NCI-H82 treated with DMSO at 0.1 percent for 48 hours (cell line): Measurements from ENCODE around the gene MYH16.
"Not testable (repeated sequence)": the region's sequence is repeated elsewhere in the genome, so short reads cannot be mapped to it uniquely, and the experiment has no call there.

Source experiments
- DNase-seq: peaks from one replicate; lab custom pipeline; 2025; ENCODE audit not compliant: unreplicated experiment; lab: John Stamatoyannopoulos, UW

Gene MYH16

DNA sequence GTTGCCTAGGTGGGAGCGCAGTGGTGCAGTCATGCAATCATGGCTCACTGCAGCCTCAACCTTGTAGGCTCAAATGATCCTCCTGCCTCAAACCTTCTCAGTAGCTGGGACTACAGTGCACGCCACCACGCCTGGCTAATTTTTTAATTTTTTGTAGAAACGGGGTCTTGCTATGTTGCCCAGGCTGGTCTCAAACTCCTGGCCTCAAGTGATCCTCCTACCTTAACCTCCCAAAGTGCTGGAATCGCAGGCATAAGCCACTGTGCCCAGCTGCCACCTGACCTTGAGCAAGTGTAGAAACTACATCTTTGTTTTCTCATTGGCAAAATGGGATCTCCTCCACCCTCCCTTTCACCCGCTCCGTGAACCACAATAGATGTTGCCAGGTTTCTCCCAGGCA, 15.0 kb upstream of the MYH16 start:
- DNase-seq = no peak

DNA sequence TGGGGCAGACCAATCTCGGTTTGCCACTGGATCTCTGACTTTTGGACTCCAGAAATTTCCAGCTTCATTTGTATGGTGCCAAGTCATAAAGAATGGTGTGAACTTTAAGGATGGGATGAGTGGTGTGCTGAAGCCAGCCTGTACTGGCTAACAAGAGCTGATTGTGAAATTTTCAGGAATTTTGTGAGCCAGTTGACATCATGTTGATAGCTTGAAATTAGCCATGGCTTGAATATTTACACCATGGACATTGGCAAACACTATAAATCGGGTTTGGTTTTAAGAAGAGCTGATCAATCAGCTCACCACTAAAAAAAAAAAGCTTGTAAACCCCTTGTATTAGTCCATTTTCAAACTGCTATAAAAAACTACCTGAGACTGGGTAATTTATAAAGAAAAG, 14.1 kb upstream of the MYH16 start:
- no peak for DNase-seq

DNA sequence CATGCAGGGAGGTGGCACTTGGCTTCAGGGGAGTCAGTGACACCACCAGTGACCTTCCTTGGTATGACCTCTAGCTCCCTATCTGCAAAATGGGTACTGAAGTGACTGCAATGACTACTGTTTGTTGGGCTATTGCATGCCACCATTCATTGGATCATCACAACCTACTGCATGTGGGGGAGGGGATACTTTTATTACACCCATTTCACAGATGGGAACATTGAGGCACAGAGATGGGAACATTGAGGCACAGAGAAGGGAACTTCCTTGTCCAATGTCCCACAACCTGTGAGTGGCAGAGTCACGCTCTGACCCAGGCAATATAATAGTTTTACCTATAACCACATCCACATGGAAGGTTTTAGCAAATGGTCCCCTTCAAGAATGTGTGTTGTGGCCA, 12.2 kb upstream of the MYH16 start:
- no peak for DNase-seq

DNA sequence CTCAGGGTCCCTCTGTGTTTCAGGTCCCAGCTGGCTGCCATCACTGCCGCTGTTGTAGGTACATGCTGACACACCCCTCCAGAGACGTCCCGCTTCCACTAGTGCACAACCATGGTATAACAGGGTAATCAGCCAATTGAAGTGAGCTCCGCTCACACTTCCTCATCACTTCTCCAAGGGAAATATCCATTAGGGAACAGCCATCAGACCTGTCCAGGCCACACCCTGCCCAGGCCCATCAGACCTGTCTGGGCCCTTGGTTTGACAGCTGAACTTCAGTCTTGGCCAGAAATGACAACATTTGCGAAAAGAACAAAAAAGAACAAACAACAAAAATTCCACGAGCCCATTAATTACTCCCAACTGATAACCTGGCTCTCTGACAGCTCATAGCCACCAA, 11.0 kb upstream of the MYH16 start:
- no peak for DNase-seq

DNA sequence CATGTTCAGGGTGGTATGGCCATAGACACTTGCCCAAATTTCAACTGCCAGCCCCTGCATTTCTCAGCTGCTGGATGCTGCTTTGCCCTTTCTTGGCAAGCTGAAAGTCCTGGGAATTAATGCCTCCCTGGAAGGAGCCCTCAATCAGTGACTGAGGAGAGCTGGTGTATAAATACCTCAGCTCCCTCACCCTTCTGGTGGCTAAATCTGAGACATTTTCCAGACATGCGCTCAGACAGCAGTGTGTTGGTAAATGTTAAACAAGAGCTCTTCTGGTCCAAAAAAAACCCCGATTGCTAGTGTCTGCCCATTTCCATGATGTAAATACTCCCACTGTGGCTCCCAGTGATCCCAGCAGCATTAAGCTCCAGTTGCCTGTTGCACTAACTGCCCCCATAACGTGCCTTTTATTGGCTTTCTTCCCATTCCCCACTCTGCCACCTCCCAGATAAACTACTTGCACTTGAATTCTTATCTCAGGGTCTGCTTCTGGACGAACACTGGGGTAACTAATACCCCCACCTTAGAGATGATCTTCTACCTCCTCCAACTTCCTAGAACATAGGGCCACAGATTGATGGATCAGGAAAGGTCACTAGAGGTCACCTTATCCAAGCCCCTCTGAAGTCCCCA, 6.7 kb upstream of the MYH16 start:
- DNase-seq = no peak

DNA sequence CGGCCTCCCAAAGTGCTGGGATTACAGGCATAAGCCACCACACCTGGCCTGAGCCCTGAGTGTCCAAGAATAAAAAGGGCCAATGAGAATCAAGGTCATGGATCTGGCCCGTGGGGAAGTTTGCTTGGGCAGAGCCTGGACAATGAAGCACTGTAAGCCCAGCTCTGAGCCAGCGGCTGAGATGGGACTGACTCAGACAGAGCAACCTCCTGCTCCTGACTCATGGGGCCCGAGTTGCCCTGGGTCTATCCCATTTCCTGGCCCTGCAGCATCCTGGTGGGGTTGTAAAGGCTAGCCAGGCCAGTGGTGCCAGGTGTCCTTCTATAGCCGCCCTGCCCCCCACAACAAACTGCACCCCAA, 5.2 kb upstream of the MYH16 start:
- DNase-seq = no peak

DNA sequence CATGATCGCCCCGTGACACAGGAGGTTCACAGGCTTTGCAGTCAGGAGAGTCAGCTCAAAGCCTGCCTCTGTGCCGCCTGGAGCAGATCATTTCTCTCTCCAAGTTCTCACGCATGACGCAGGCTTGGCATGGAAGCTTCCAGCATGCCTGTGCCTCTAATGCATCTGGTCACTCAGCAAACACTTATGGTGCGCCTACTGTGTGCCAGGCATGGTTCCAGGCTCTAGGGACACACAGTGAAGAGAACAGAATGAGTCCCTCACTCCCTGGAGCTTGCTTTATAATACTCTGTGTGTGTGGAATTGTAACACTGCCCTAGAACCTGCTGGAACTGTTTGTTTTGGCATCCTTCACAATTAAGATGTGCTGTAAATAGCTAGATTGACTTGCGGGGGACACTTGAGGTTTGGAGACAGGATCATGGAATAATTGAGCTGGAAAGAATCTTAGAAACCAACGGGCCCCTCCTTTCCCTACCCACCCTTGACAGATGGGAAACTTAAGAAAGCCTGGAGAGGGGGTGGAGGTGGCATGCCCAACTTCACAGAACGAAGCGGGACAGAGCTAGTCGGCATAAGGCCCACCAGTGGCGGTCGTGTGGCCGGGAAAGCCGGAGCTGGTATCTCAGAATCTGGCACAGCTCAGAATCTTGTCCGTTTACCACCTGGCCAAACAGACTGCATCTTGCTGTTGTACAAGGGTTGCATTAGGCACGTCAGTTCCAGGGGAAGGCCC, 4.6 kb upstream of the MYH16 start:
- no peak for DNase-seq

DNA sequence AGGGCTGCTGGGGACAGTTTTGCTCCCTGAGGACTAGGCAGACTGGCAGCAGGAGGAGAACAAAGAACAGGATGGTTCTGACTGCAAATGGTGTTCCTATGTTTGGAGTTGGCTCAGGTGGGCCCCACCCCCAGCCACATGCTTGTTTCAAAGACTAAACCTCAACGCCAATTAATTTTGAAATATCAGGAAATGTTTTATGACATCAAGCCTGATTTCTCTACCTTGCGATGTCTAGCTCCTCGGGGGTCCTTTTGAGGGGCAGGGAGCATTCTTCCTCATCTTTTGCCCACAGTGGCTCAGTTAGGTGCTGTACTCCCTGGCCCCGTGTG, 4.1 kb upstream of the MYH16 start:
- no peak for DNase-seq

DNA sequence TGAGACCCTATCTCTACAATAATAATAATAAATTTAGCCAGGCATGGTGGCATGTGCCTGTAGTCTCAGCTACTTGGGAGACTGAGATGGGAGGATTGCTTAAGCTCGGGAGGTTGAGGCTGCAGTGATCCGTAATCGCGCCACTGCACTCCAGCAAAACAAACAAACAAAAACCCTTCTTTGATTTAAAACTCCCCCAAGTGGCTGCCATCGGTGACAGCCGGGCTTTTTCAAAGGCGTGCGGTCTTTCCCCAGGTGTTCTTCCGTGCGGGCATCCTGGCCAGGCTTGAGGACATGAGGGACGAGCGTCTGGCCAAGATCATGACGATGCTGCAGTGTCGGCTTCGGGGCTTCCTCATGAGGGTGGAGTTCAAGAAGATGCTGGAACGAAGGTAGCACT, 1.9 kb upstream of the MYH16 start:
- DNase-seq = no peak

DNA sequence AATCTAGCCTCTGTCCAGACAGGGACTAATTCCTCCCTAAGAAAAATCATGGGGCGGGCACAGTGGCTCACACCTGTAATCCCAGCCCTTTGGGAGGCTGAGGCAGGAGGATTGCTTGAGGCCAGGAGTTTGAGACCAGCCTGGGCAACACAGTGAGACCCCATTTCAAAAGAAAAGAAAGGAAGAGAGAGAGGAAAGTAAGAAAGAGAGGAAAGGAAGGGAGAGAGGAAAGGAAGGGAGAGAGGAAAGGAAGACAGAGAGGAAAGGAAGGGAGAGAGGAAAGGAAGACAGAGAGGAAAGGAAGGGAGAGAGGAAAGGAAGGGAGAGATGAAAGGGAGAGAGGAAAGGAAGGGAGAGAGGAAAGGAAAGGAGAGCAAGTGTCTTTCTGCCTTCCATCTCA, 922 bp downstream of the MYH16 start:
- DNase-seq = not testable (repeated sequence)

DNA sequence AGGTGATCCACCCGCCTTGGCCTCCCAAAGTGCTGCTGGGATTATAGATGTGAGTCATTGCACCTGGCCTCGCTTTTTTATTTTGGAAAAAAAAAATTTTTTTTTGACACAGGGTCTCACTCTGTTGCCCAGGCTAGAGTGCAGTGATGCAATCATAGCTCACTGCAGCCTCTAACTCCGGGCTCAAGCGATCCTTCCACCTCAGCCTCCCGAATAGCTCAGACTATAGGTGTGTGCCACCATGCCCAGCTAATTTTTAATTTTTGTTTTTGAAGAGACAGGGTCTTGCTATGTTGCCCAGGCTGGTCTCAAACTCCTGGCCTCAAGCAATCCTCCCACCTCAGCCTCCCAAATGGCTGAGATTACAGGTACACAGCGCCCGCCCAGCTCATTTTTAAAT, 2.3 kb downstream of the MYH16 start:
- not testable (repeated sequence) for DNase-seq

DNA sequence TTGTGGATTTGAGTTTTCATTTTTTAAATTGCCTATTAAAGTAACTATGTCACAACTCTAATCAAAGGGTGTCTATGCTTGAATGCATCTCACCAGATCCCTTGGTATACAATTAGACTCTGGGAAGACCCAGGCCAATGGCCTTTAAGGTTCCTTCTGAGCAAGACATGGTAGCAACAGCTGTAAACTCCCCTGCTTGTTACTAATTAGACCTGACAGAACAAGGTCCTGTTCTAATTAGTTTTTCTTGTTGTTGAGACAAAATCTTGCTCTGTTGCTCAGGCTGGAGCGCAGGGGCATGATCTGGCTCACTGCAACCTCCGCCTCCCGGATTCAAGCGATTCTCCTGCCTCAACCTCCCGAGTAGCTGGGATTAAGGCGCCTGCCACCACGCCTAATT, 2.9 kb downstream of the MYH16 start:
- no peak for DNase-seq

DNA sequence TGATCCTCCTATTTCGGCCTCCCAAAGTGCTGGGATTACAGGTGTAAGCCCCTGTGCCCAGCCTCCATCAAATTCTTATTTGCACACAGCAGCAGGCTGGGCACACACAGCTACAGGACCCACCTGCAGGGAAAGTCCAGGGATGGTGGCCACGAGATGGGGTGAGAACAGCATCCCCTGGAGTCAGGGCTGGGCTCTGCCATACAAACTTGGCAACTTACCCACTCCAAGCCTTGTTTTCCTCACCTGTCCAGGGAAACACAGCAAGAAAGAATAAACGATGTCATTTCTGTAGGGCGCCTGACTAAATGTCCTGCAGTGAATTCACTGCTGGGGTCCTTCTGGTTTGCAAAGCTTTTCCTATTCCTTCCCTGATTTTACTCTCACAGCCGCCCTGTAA, 5.5 kb downstream of the MYH16 start:
- no peak for DNase-seq

DNA sequence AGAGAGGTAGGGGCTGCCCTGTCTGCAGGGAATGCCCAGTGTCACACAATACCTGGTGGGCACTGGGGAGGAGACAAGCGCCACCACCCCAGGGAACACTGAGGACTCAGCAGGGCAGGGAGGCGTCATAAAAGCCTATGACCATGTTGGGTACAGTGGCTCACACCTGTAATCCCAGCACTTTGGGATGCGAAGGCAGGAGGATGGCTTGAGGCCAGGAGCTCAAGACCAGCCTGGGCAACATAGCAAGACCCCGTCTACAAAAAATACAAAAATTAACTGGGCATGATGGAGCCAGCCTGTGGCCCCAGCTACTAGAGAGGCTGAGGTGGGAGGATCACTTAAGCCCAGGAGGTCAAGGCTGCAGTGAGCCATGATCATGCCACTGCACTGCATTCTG, 11.5 kb downstream of the MYH16 start:
- not testable (repeated sequence) for DNase-seq

DNA sequence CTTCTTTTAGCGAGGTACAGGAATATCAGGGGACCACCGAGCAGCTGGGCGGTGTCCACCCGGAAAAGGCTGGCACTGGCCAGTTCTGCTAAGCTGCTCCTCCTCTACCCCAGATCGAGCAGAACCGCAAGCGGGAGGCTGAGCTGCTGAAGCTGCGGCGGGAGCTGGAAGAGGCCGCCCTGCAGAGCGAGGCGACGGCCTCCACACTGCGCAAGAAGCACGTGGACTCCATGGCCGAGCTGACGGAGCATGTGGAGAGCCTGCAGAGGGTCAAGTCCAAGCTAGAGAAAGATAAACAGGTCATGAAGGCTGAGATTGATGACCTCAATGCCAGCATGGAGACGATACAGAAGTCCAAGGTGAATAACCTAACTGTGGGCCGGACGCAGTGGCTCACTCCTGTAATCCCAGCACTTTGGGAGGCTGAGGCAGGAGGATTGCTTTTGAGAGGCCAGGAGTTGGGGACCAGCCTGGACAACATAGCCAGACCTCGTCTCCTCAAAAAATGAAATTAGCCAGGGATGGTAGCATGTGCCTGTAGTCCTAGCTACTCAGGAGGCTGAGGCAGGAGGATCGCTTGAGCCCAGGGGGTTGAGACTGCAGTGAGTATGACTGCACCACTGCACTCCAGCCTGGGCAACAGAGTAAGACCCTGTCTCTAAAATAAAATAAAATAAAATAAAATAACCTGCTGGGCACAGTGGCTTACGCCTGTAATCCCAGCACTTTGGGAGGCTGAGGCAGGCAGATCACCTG, 15.3 kb downstream of the MYH16 start:
- DNase-seq = no peak

DNA sequence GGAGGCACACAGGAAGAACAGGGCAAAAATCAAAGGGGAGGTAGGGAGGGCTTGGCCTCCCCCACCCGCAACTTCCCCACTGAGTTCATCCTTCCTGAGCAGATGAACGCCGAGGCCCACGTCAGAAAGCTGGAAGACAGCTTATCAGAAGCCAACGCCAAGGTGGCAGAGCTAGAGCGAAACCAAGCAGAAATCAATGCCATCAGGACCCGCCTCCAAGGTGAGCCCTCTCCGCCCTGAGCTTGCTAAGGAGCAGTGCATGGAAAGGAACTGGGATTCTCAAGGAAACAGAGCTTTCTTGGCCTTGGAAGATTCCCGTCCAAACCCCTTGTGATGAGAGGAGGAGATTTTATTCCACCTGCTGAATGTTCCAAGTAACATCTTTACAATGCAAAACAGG, 16.5 kb downstream of the MYH16 start:
- no peak for DNase-seq

DNA sequence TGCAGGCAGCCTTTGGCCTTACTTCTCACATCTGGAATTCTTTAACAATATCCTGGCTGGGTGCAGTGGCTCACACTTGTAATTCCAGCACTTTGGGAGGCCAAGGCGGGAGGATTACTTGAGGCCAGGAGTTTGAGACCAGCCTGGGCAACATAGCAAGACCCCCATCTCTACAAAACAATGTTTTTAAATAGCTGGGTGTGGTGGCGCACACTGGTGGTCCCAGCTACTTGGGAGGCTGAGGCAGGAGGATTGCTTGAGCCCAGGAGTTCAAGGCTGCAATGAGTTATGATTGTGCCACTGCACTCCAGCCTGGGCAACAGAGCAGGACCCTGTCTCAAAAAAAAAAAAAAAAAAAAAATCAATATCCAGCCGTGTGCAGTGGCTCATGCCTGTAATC, 17.5 kb downstream of the MYH16 start:
- DNase-seq = not testable (repeated sequence)

DNA sequence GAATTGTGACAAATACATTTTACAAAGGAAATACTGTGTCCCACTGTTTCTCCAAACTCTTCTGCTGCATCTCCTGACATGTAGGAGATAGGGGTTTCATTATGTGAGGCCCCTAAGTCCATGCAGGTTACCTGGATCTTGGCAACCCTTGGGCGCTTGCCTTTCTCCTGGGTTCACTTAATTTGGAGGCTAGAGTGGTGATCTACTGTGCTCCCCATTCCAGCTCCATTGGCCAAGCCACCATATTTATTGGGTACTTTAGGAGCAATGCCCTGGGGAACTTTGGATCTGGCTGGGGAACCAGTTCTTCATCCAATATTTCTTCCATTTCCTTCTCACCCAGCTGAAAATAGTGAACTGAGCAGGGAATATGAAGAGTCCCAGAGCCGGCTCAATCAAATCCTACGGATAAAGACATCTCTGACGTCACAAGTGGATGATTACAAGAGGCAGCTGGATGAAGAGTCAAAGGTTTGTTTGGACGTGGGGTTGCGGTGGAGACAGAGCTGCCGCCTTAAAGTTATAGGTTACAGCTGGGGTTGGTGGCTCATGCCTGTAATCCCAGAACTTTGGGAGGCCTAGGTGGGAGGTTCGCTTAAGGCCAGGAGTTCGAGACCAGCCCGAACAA, 18.5 kb downstream of the MYH16 start:
- DNase-seq = no peak

DNA sequence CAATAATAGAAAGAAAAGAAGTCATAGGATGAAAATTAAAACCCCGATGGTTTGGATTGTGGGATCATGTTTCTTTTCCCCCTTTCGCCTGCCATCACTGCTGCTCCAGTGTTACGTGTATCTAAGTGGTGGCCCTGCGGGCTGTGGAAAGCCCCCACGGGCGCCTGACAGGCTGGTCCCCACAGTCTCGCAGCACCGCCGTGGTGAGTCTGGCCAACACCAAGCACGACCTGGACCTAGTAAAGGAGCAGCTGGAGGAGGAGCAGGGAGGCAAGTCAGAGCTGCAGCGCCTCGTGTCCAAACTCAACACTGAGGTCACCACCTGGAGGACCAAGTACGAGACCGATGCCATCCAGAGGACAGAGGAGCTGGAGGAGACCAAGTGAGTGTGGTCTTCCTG, 19.5 kb downstream of the MYH16 start:
- DNase-seq = no peak

DNA sequence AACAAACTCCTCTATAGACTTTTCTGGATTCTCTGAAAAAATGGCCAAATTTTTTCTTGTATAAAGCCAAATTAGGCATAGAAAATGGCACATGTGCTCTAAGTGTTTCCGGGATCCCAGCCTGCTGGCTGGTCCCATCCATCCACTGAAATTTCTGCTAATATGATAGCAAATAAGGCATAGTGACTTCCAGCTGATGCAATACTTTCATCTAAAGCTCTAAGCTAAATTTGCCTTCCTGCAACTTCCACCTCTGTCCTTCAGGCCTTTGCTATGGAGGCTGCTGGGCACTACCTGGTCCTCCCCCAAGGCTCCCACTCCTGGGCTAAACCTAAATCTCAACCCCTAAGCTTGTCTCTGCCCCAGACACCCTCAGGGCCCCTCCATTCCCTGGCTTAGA, 20.5 kb downstream of the MYH16 start:
- DNase-seq = no peak

DNA sequence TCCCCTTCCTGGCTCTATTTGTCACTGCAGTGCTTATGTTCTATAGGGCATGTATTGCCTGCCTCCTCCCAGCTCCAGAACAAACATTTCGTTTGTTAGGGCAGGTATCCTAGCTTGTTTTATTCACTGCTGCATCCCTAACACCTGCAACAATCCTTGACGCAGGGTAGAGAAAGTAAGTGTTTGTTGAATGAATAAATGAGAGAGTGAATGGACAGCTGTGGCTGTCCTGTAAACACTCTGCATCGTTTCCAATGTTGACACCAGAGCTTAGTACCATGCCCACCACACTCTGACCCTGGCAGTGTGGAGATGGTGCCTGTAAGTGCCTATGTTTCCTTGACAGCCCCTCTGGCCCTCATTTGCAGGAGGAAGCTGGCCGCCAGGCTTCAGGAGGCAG, 21.0 kb downstream of the MYH16 start:
- DNase-seq = no peak

DNA sequence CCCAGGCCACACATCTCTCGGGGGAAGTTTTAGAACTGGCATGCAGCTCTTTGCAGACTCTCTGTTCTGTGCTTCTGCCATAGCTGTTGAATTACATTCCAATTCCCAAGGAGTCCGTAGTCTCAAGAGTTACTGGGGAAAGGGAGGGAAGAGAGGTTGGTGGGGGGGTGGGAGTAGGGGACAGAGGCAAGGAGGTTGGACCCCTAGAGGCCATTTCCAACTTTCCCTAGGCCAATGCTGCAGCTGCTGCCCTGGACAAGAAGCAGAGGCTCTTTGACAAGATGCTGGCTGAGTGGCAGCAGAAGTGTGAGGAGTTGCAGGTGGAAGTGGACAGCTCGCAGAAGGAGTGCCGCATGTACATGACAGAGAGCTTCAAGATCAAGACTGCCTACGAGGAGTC, 23.8 kb downstream of the MYH16 start:
- no peak for DNase-seq
